ENCODE data around the gene GBA2.

- TF ChIP-seq REST (IDR thresholded peaks at IDR 0.05; ENCODE audit: insufficient read depth in 1 of 2, low read depth in 2 of 2, low read length in 2 of 2), result no peak
- TF ChIP-seq POLR2AphosphoS5 (IDR thresholded peaks at IDR 0.05; ENCODE audit: low read depth, low read length), result no peak
- TF ChIP-seq SIN3A (IDR thresholded peaks at IDR 0.05; ENCODE audit: borderline replicate concordance, insufficient read depth, low read length), result no peak
These were observed 1.2 kb upstream of the GBA2 start for GRCh38 chr9:35750256-35750531.

Measured in PFSK-1 (cell line).